Stimulated activated CD8-positive, alpha-beta memory T cell treated with anti-CD3 and anti-CD28 coated beads, Interleukin-15, amount 100 ng/mL, for 1 hour (primary cell): Measurements from ENCODE around the gene RIT2.

ENCODE experiments used
- DNase-seq: peaks from one replicate; pipeline ENCODE4 v3.0.0-alpha.2; 2020; ENCODE audit warnings: low read depth

The RIT2 gene

GRCh38 chr18:43081396-43081795, 34.1 kb downstream of the RIT2 start:
- no peak for DNase-seq

GRCh38 chr18:43080671-43081070, 34.8 kb downstream of the RIT2 start:
- DNase-seq, result no peak

- no peak for DNase-seq
Observed at GRCh38 chr18:43079422-43079821, 36.1 kb downstream of the RIT2 start.

GRCh38 chr18:43078478-43079092, 36.9 kb downstream of the RIT2 start:
- DNase-seq, result no peak

- no peak for DNase-seq
Observed at GRCh38 chr18:43077510-43078308, 37.8 kb downstream of the RIT2 start.

GRCh38 chr18:43073771-43074170, 41.7 kb downstream of the RIT2 start:
- no peak for DNase-seq

GRCh38 chr18:43068781-43069180, 46.7 kb downstream of the RIT2 start:
- no peak for DNase-seq

- no peak for DNase-seq
Observed at GRCh38 chr18:43067570-43067969, 47.9 kb downstream of the RIT2 start.

GRCh38 chr18:43061816-43062215, 53.7 kb downstream of the RIT2 start:
- no peak for DNase-seq

- no peak for DNase-seq
Observed at GRCh38 chr18:43061318-43061717, 54.2 kb downstream of the RIT2 start.

- DNase-seq, result no peak
Observed at GRCh38 chr18:43060020-43060419, 55.5 kb downstream of the RIT2 start.

- DNase-seq, result no peak
Observed at GRCh38 chr18:43054815-43055519, 60.5 kb downstream of the RIT2 start.

GRCh38 chr18:43049021-43049420, 66.5 kb downstream of the RIT2 start:
- DNase-seq, result no peak

- no peak for DNase-seq
Observed at GRCh38 chr18:43046322-43046721, 69.2 kb downstream of the RIT2 start.

- DNase-seq, result no peak
Observed at GRCh38 chr18:43043626-43044025, 71.9 kb downstream of the RIT2 start.

GRCh38 chr18:43040281-43040680, 75.2 kb downstream of the RIT2 start:
- DNase-seq, result no peak

GRCh38 chr18:43034683-43035500, 80.6 kb downstream of the RIT2 start:
- no peak for DNase-seq

GRCh38 chr18:43031169-43031568, 84.3 kb downstream of the RIT2 start:
- no peak for DNase-seq

GRCh38 chr18:43029414-43029813, 86.1 kb downstream of the RIT2 start:
- no peak for DNase-seq

GRCh38 chr18:43022874-43023273, 92.6 kb downstream of the RIT2 start:
- no peak for DNase-seq

GRCh38 chr18:43017622-43018021, 97.9 kb downstream of the RIT2 start:
- DNase-seq, result no peak

GRCh38 chr18:43013486-43013885, 102.0 kb downstream of the RIT2 start:
- DNase-seq, result no peak
